GM19239 (cell line): ENCODE measurements around the gene HSPBAP1.
A peak's percentile ranks its signal among the peaks of the same experiment; 100 is the strongest.

Experiments
- DNase-seq: peaks from one replicate; pipeline ENCODE4 v3.0.0; 2011; ENCODE audit warnings: low spot score; ENCODE audit not compliant: insufficient read length
- FAIRE-seq: peaks from 2 replicates; lab custom pipeline; 2011; peaks lifted over from hg19 to GRCh38; lab: Jason Lieb, UNC

HSPBAP1 gene

GRCh38 chr3:122793568-122794416 is at the start of gene HSPBAP1:
Gene HSPBAP1 (minus strand): TSS chr3:122793831. CDS start chr3:122793680, 151 bp downstream.
- DNase-seq (peak; percentile 85), FAIRE-seq (peak; percentile 97)

DNA sequence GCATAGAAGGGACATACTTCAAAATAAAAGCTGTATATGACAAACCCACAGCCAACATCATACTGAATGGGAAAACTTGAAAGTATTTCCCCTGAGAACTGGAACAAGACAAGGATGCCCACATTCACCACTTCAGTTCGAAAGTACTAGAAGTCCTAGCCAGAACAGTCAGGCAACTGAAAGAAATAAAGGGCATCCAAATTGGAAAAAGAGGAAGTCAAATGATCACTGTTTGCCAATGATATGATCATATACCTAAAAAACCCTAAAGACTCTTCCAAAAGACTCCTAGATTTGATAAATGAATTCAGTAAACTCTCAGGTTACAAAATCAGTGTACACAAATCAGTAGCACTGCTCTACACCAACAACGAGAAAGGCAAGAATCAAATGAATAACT is 42.0 kb upstream of the HSPBAP1 start:
- peak; percentile 72 for FAIRE-seq

GRCh38 chr3:122828281-122828680 is 34.6 kb upstream of the HSPBAP1 start:
- DNase-seq: no peak
- no peak for FAIRE-seq

More for the DNA sequence above, 42.0 kb upstream of the HSPBAP1 start:
- no peak for DNase-seq

GRCh38 chr3:122826278-122826677 is 32.6 kb upstream of the HSPBAP1 start:
- no peak for DNase-seq
- FAIRE-seq: no peak

DNA sequence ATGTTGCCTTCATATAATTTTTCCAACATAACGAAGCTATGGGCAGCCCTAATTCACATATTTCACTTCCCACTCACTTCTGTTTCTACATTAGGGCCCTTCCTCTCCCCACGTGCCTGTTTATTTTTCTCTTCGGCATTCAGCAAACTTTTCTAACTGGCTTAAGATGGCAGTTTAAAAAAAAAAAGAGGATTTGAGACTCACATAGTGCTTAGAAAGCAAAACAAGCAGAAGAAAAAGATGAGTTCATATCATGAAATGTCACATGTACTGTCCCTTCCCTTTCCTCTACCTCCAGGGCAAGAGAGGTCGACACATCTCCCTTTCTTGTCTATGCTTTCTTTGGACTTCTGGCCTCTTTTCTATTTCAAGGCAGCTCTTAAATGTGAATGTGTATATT is 31.8 kb upstream of the HSPBAP1 start:
- DNase-seq (no peak), FAIRE-seq (no peak)

DNA sequence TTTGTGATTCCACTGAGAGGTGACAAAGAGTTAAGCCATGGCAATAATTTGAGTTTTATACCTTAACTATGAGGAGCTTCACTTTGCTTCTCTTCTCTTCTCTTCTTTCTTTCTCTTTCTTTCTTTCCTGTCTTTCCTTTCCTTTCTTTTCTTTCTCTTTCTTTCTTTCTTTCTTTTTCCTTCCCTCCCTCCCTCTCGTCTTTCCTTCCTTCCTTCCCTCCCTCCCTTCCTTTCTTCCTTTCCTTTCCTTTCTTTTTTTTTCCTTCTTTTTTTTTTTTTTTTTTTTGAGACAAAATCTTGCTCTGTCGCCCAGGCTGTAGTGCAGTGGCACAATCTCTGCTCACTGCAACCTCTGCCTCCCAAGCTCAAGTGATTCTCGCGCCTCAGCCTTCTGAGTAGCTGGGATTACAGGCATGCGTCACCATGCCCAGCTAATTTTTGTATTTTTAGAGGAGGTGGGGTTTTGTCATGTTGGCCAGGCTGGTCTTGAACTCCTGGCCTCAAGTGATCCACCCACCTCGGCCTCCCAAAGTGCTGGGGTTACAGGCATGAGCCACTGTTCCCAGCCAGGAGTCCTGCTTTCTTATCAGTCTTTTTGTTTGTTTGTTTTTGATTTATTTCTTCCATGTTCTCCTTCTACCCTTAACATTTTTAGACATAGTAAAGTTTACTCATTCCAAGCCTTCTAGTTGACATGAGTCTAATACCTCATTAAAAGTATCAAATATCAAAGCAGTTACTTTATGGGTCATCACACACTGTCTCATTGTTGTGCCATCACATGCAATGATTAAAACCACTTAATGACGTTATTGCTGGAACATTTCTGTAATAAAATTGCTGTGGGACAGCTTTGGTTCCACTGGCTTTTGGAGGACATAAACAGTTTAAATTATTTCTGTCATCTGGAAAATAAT is 31.1 kb upstream of the HSPBAP1 start:
- DNase-seq: no peak
- no peak for FAIRE-seq

DNA sequence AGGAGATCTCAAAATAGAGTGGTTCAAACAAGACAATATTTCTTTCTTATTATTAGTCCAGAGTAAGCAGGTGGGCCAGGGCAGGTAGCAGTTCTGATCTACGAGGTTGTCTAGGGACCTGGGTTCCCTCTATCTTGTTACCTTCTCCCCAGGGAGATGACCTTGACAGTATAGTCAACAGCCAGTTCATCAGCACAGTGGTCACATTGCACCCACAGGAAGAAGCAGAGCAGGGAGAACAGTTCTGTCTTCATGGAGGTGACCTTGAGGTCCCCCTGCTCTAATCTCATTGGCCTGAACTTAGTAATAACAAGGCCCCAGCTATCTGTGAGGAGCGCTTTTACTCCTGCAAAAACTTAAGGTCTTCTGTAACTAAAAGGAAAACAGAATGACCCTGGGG is 23.0 kb upstream of the HSPBAP1 start:
- no peak for FAIRE-seq
- no peak for DNase-seq

DNA sequence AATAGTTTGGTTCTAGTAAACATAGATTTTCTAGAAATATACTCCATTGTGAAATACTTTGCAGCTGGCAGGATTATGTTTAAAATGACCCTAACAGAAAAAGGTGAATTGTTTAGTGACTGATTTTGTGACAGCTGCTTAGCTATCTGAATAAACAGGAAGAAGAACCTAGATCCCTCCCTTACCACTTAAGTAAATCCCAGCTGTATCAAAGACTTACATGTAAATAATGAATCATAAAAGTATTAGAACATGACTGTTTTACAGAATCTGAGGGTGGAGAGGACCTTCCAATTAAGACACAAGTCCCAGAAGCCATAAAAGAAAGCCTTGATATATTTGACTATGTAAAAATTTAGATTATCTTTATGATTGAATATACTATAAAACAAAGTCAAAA is 17.1 kb upstream of the HSPBAP1 start:
- DNase-seq: no peak
- FAIRE-seq: no peak

DNA sequence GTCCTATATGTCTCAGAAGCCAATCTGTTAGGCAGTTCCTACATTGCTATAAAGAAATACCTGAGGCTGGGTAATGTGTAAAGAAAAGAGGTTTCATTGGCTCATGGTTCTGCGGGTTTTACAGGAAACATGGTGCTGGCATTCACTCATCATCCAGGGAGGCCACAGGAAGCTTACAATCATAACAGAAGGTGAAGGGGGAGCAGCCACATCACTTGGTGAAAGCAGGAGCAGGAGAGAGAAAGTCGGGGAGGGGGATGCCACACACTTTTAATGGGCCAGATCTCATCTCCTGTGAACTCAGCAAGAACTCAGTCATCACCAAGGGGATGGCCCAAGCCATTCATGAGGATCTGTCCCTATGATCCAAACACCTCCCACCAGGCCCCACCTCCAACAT is 10.3 kb upstream of the HSPBAP1 start:
- no peak for FAIRE-seq
- DNase-seq: no peak

- FAIRE-seq (no peak), DNase-seq (no peak)
Measured at GRCh38 chr3:122802323-122802722, 8.7 kb upstream of the HSPBAP1 start.

DNA sequence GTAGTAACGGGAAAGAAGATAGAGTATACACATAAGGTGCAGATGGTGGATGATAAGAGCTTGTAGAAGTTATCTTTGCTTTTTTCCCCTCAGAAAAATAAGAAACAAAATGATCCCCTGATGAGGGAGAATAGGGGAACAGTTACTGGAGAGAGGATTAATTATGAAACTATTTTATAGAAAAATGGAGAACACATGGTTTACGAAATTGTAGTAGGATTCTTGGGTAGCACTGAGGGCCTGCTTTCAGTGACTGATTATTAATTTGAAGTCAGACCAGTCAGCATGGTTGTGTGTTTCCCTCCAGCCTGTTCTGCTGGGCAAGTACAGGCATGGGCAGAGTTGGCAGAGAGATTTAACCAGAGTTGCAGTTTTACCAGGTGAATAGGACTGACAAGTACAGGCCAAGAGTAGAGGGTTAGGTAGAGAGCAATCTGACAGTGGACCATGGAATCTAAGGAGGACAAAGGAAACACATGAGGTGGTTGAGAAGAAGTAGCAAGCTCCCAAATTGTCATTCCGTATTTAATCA is 7.1 kb upstream of the HSPBAP1 start:
- DNase-seq: no peak
- FAIRE-seq: no peak

- no peak for DNase-seq
- no peak for FAIRE-seq
Measured at GRCh38 chr3:122800031-122800430, 6.4 kb upstream of the HSPBAP1 start.

DNA sequence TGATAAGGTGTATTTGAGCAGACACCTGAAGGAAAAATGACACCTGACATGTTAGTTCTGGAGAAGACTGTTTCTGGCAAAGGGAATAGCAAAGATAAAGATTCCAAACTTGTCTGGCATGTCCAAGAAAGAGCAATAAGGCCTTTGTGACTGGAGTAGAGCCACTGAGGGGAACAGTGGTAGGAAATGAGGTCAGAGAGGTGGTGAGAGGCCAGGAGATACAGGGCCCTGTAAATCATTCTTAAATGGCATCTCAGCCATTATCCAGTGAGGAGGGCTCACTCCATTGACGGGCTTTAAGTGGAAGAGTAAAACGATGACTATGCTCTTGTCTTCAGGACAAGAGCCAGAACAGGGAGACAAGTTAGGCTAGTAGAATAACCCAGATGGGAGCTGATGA is 5.7 kb upstream of the HSPBAP1 start:
- DNase-seq (no peak), FAIRE-seq (no peak)

GRCh38 chr3:122797291-122797690 is 3.7 kb upstream of the HSPBAP1 start:
- no peak for DNase-seq
- FAIRE-seq: no peak

DNA sequence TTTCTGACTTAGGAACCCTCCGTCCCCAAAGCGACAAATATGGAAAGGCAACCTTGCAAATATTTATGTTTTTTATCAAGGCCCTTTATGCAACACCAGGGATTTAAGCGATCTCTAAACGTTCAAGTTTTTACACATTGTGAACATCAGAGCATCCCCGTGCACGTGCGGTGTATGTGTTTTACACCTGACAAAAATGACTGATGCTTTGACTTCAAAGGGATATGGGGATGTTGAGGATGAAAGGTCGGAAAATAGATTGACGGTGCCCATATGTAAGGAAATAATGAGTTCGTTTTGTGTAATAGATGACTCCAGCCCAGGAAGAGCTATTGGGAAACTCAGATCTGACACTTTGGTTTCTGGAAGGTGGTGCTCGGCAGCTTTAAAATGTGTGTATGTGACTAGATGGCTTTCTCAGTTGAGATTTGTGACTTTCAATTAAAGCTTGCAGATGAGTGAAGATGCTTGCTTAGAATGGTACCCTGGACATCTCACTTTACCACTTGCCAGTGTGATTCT is 2.1 kb upstream of the HSPBAP1 start:
- DNase-seq (no peak), FAIRE-seq (no peak)

DNA sequence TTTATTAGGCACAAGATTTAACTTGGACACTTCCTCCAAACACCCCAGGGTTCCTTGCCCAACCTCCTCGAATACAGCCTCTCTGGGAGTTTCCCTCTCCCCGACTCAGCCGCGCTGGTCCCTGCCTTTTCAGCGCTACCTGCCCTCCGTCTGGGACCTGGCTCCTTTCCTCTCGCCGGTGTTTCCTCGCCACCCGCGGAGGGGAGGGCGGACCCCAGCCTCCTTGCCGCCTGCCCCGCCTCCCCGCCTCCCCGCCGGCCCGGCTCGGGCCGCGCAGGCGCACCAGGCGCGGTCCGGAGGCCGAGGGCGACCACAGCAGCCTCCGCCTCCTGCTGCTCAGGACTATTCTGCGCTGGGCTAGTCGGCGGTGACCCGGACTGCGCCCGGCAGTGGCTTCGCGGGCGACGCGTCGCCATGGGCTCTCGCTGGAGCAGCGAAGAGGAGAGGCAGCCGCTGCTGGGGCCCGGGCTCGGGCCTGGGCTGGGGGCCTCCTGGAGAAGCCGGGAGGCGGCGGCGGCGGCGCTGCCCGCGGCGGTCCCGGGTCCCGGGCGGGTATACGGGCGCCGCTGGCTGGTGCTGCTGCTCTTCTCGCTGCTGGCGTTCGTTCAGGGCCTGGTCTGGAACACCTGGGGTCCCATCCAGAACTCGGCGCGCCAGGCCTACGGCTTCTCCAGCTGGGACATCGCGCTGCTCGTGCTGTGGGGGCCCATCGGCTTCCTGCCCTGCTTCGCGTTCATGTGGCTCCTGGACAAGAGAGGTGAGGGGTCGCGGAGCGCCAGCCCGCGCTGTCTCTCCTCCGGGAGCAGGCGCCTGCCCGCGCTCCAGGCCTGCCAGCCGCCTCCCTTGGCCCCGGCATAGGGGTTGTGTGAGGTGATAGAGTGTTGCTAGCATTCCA is 1.4 kb upstream of the HSPBAP1 start, which contains the start of gene SLC49A4:
SLC49A4 (plus strand) TSS at position 291 of the 895 bp plus-strand sequence; CDS start at position 415, 124 bp downstream.
- peak; percentile 80 for DNase-seq
- FAIRE-seq: peak; percentile 73

DNA sequence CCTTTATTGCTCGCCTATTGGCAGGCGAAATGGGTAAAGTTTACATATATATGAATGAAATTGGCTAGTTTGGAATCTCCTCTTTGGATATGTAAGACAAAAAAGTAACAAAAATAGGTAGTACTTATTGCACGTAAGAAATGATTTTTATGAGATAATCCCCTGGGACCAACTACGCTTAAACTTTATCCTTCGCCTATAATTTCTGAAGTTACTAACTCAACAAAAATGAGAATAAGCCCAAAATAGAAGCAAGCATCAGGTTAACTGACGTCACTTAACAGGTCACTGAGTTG is 800 bp upstream of the HSPBAP1 start:
- FAIRE-seq: no peak
- no peak for DNase-seq

- DNase-seq (no peak), FAIRE-seq (no peak)
Measured at GRCh38 chr3:122789585-122790273, 3.9 kb downstream of the HSPBAP1 start.

- FAIRE-seq: no peak
- no peak for DNase-seq
Measured at GRCh38 chr3:122787872-122788271, 5.8 kb downstream of the HSPBAP1 start.
